ENCODE data around the gene SHF. TPM values are rescaled to one million over a fixed set of nuclear protein-coding genes. Genes with fewer than 3 reads are reported as not detected.

SHF gene
- polyA plus RNA-seq, 3 donors = 0.58 to 0.70 (median 0.67) TPM

GRCh38 chr15:45161666-45162065 is 26.1 kb downstream of the SHF start:
- peaks cover 0 to 3% (median 0%) of the 10 kb centered on the region in 7 donors for H3K9me3 Mint-ChIP-seq
- H3K36me3 Mint-ChIP-seq = peaks cover 0 to 2% of the 10 kb centered on the region in 2 donors
- TF ChIP-seq CTCF (IDR thresholded peaks at IDR 0.05) = no peak
- no peak overlapping the region for H3K4me3 Mint-ChIP-seq
- no peaks in the 10 kb centered on the region for H3K9me3 ChIP-seq (replicated peaks in 1 of 2; ENCODE audit: control insufficient read depth in 1 of 2, insufficient read depth in 1 of 2, low read length in 2 of 2)
- 97% methylated on average over 14 of the region's 14 CpGs for WGBS (ENCODE audit: insufficient coverage)
- H2AFZ ChIP-seq (ENCODE audit: insufficient read depth, low read depth, low read length, poor library complexity, severe bottlenecking) = no peak overlapping the region
- peak overlapping the region in 1 of 7 donors; percentile 85 for H3K27ac Mint-ChIP-seq
- H3K27me3 ChIP-seq (ENCODE audit: control insufficient read depth in 2 of 2, insufficient read depth in 2 of 2, low read length in 2 of 2) = no peaks in the 10 kb centered on the region
- peaks cover 27% of the 10 kb centered on the region for H3K4me1 Mint-ChIP-seq
- no peak overlapping the region for H3K4me3 ChIP-seq (replicated peaks in 1 of 3; ENCODE audit: low read depth in 2 of 3, low read length in 3 of 3)
- intact Hi-C loops (cut with micrococcal nuclease) = no loop called here
- H3K4me1 ChIP-seq (ENCODE audit: control insufficient read depth in 1 of 2, insufficient read depth in 2 of 2, low read length in 2 of 2) = peaks cover 18 to 21% of the 10 kb centered on the region in 2 donors
- no peaks in the 10 kb centered on the region for H3K79me2 ChIP-seq (ENCODE audit: insufficient read depth, low read length)
- H3K9ac ChIP-seq (ENCODE audit: insufficient read depth, low read length, poor library complexity, severe bottlenecking) = no peak overlapping the region
- H3K4me2 ChIP-seq (replicated peaks; ENCODE audit: extremely low read depth, low read length, poor library complexity, severe bottlenecking) = no peak overlapping the region
- H3K27me3 Mint-ChIP-seq (ENCODE audit: low read depth in 3 of 3) = peaks cover 0 to 4% (median 3%) of the 10 kb centered on the region in 3 donors
- no peaks in the 10 kb centered on the region for H4K20me1 ChIP-seq (ENCODE audit: insufficient read depth, low read length)
- H3K27ac ChIP-seq (ENCODE audit: low read depth in 1 of 2, low read length in 2 of 2) = no peak overlapping the region
- DNase-seq = no peak
- H3K36me3 ChIP-seq (replicated peaks in 1 of 2; ENCODE audit: control insufficient read depth in 1 of 2, insufficient read depth in 2 of 2, low read length in 2 of 2) = no peaks in the 10 kb centered on the region

GRCh38 chr15:45157974-45158373 is 29.8 kb downstream of the SHF start:
- intact Hi-C loops (cut with micrococcal nuclease) = no loop called here
- Mint-ChIP-seq H3K27me3 (ENCODE audit: low read depth in 3 of 3) (peaks cover 0 to 9% (median 6%) of the 10 kb centered on the region in 3 donors), H3K36me3 (peaks cover 0 to 2% of the 10 kb centered on the region in 2 donors), H3K4me1 (peaks cover 7% of the 10 kb centered on the region), H3K27ac (peak overlapping the region in 2 of 7 donors; percentile 11 to 21), H3K9me3 (peaks cover 0 to 3% (median 0%) of the 10 kb centered on the region in 7 donors), H3K4me3 (no peak overlapping the region)
- no peak overlapping the region for H3K27ac ChIP-seq (ENCODE audit: low read depth in 1 of 2, low read length in 2 of 2)
- H3K36me3 ChIP-seq (replicated peaks in 1 of 2; ENCODE audit: control insufficient read depth in 1 of 2, insufficient read depth in 2 of 2, low read length in 2 of 2) = no peaks in the 10 kb centered on the region
- peaks cover 6 to 7% of the 10 kb centered on the region in 2 donors for H3K4me1 ChIP-seq (ENCODE audit: control insufficient read depth in 1 of 2, insufficient read depth in 2 of 2, low read length in 2 of 2)
- H4K20me1 ChIP-seq (ENCODE audit: insufficient read depth, low read length) = no peaks in the 10 kb centered on the region
- no peak for DNase-seq
- H3K4me2 ChIP-seq (replicated peaks; ENCODE audit: extremely low read depth, low read length, poor library complexity, severe bottlenecking) = no peak overlapping the region
- no peaks in the 10 kb centered on the region for H3K27me3 ChIP-seq (ENCODE audit: control insufficient read depth in 2 of 2, insufficient read depth in 2 of 2, low read length in 2 of 2)
- H2AFZ ChIP-seq (ENCODE audit: insufficient read depth, low read depth, low read length, poor library complexity, severe bottlenecking) = no peak overlapping the region
- H3K9me3 ChIP-seq (replicated peaks in 1 of 2; ENCODE audit: control insufficient read depth in 1 of 2, insufficient read depth in 1 of 2, low read length in 2 of 2) = no peaks in the 10 kb centered on the region
- TF ChIP-seq CTCF (IDR thresholded peaks at IDR 0.05) = no peak
- H3K79me2 ChIP-seq (ENCODE audit: insufficient read depth, low read length) = no peaks in the 10 kb centered on the region
- H3K4me3 ChIP-seq (replicated peaks in 1 of 3; ENCODE audit: low read depth in 2 of 3, low read length in 3 of 3) = no peak overlapping the region
- WGBS (ENCODE audit: insufficient coverage) = 64% methylated on average over 1 of the region's 1 CpG
- H3K9ac ChIP-seq (ENCODE audit: insufficient read depth, low read length, poor library complexity, severe bottlenecking) = no peak overlapping the region
